GM19455 (cell line): Measurements from ENCODE around the gene TMEM86B.

ENCODE experiments used
- ATAC-seq: cut with Tn5 transposase; IDR thresholded peaks from one replicate; pipeline ENCODE4 v1.9.1; 2021; ENCODE audit not compliant: unreplicated experiment

TMEM86B gene

GRCh38 chr19:55228403-55229031, at the start of gene TMEM86B:
TMEM86B (minus strand) TSS chr19:55228763; CDS start chr19:55228741, 22 bp downstream.
- no peak for ATAC-seq

GRCh38 chr19:55277494-55277893, 48.9 kb upstream of the TMEM86B start:
- no peak for ATAC-seq

GRCh38 chr19:55276720-55277430, 48.3 kb upstream of the TMEM86B start:
- peak; percentile 12 for ATAC-seq

GRCh38 chr19:55275851-55276719, 47.5 kb upstream of the TMEM86B start:
- ATAC-seq = peak; percentile 49

- ATAC-seq = no peak
Measured at GRCh38 chr19:55273978-55274707, 45.6 kb upstream of the TMEM86B start.

GRCh38 chr19:55272142-55272541, 43.6 kb upstream of the TMEM86B start:
- ATAC-seq = no peak

- ATAC-seq = no peak
Measured at GRCh38 chr19:55270172-55270942, 41.8 kb upstream of the TMEM86B start.

- ATAC-seq = no peak
Measured at GRCh38 chr19:55269299-55269698, 40.7 kb upstream of the TMEM86B start.

GRCh38 chr19:55266840-55267239, 38.3 kb upstream of the TMEM86B start:
- ATAC-seq = no peak

GRCh38 chr19:55266404-55266803, 37.8 kb upstream of the TMEM86B start:
- ATAC-seq = no peak

- ATAC-seq = no peak
Measured at GRCh38 chr19:55265723-55266386, 37.3 kb upstream of the TMEM86B start.

- no peak for ATAC-seq
Measured at GRCh38 chr19:55265173-55265572, 36.6 kb upstream of the TMEM86B start.

GRCh38 chr19:55264531-55264930, 36.0 kb upstream of the TMEM86B start:
- no peak for ATAC-seq

GRCh38 chr19:55262359-55262758, 33.8 kb upstream of the TMEM86B start:
- no peak for ATAC-seq

GRCh38 chr19:55261671-55262126, 33.1 kb upstream of the TMEM86B start:
- no peak for ATAC-seq

- ATAC-seq = no peak
Measured at GRCh38 chr19:55259540-55260210, 31.1 kb upstream of the TMEM86B start.

GRCh38 chr19:55258828-55259539, 30.4 kb upstream of the TMEM86B start, which contains the start of gene PPP6R1:
PPP6R1 (minus strand) TSS chr19:55259017; CDS start chr19:55247103, 11,914 bp downstream.
- ATAC-seq = peak; percentile 69

GRCh38 chr19:55258476-55258827, 29.9 kb upstream of the TMEM86B start:
- peak; percentile 11 for ATAC-seq
